Loucy (cell line): ENCODE data around the gene MYO7B.

Experiments used
- CTCF ChIP-seq: fragments of 200-600 bp; sonication (generic); conservative IDR thresholded peaks from 2 replicates; pipeline ENCODE4 v1.5.1; 2014; ENCODE audit warnings: mild to moderate bottlenecking, antibody characterized with exemption, low read length
- EZH2phosphoT487 ChIP-seq: fragments of 200-600 bp; IDR thresholded peaks from 2 replicates; pipeline ENCODE4 v1.6.1; 2018; ENCODE audit warnings: antibody characterized with exemption, mild to moderate bottlenecking, moderate library complexity, borderline replicate concordance

GRCh38 chr2:127581050-127581345, 45.5 kb downstream of the MYO7B start:
- TF ChIP-seq CTCF (no peak), EZH2phosphoT487 (no peak)
